HG02938 (cell line): ENCODE data around the gene GOLM1.
"Not testable (repeated sequence)": the region's sequence is repeated elsewhere in the genome, so short reads cannot be mapped to it uniquely, and the experiment has no call there.

Source experiments
- ATAC-seq: cut with Tn5 transposase; IDR thresholded peaks from one replicate; pipeline ENCODE4 v1.9.1; 2021; ENCODE audit warnings: mild to moderate bottlenecking, moderate library complexity; ENCODE audit not compliant: unreplicated experiment

Gene GOLM1

DNA sequence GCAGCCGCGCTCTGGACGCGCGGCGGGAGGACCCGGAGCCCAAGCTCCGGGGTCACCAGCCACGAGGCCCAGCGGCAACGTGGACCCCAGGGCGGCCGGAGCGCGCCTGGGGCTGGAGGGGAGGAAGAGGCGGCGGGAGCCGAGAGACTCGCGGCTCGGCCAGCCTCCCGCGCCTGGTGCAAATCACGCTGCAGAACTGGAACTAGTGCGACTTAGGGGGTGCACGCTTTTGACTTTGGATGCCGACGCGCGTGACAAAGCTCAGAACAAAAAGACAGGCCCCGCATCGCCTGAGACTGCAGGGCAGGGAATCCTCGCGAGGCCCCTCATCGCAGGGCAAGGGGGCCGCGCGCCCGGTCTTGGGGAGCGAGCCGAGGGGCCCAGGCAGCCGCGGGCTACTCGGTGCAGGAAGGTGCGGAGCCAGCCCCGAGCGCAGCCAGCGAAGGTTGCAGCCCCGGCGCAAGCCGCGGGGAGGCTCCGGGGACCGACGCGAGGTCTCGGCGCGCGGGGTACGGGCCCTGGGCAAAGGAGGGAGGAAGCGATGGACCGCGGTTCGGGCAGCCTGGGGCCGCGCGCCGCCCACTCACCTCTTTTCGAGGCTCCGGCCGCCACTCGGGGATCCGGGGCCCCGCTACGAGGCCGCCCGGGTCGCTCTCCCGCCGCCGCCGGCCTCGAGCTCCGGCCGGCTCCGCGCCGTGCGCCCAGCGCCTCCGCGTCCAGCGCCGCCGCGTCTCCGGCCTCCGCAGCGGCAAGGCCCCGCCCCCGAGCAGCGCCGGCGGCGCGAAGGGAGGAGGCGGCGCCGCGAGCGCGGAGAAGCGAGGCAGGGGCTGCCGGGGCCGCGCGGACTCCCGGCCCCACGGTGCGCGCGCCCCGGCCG, at the start of gene GOLM1:
Gene GOLM1 (minus strand): TSS at position 735 of the 877 bp plus-strand sequence. CDS start 20,238 bp downstream, outside the sequence.
- peak; percentile 71 for ATAC-seq

DNA sequence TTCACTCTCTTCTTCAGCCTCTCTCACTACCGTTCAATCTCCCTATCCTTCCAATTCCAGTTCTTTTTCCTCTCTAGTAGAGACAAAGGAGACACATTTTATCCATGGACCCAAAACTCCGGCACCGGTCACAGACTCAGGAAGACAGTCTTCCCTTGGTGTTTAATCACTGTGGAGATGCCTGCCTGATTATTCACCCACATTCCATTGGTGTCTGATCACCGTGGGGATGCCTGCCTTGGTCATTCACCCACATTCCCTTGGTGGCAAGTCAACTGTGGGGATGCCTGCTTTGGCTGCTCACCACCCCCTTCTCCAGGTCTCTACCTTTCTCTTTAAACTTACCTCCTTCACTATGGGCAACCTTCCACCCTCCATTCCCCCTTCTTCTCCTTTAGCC, 47.3 kb upstream of the GOLM1 start:
- ATAC-seq, result not testable (repeated sequence)

DNA sequence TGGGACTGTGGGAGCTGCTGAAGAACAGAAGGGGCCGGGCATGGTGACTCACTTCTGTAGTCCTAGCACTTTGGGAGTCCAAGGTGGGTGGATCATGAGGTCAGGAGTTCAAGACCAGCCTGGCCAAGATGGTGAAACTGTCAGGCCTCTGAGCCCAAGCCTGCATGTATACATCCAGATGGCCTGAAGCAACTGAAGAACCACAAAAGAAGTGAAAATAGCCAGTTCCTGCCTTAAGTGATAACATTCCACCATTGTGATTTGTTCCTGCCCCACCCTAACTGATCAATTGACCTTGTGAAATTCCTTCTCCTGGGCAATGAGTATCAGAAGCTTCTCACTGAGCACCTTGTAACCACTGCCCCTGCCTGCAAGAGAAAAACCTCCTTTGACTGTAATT, 46.6 kb upstream of the GOLM1 start:
- not testable (repeated sequence) for ATAC-seq

DNA sequence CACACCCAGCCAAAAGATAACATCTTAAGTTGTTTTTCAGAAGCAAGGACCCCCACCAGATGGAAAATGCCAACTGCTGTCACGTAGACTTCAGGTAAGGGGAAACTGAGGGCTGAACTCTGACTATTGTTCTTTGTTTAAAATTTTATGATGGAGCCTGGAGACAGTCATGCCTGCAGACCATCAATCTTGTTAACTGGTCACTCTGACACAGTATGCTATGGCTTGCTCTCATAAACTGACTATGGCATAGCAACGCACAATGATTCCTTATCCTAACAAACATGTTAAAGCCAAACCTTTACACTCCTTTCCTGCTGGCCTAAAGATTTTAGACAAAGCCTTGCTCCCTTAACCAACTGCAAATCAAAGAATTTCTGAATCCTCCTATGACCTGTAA, 43.6 kb upstream of the GOLM1 start:
- no peak for ATAC-seq

- ATAC-seq, result no peak
Measured at GRCh38 chr9:86141843-86142242, 42.5 kb upstream of the GOLM1 start.

DNA sequence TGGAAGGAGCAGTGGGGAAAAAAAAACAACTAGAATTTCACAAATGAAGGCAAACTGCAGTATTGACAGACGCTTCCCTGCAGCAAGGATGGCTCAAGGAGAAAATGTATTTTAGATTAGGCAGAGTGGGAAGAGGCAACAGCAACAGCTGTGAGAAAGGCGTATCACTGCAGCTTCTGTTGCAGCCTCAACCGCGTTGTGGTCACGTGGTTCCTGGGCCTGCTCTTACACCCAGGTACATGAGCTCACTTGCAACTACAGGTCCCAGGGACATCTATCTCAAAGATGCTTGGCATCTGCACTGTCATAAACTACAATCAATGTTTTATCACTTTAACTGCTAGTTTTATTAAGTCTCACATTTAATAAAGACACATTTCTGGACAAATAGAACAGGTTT, 36.0 kb upstream of the GOLM1 start:
- no peak for ATAC-seq

GRCh38 chr9:86134361-86134760, 35.0 kb upstream of the GOLM1 start:
- no peak for ATAC-seq

DNA sequence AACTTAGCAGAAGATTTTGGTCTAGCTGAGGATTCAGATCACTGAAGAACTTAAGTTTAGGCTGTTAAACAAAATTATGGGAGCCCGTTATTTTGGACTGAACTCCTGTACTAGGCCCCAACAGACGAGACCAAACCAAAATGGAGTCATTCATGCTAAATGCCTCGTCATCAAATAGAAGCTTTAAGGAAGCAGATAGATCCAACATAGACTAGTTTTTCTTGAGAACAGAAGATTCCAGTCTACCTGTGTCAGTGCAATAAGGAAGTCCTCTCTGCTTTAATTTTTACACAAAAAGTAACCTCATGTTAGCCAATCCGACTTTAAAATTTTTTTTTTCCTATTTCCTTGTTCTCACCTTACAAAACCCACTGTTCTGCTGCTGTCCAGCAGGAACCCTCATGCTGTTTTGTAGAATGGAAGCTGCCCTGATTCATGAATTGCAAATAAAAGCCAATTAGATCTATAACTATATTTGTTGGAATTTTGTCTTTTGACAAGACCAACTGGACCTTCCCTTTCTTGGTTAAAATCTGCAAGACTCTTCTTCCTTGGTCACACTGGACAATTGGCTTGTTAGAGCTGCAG, 29.0 kb upstream of the GOLM1 start:
- no peak for ATAC-seq

- no peak for ATAC-seq
Measured at GRCh38 chr9:86126998-86127972, 27.9 kb upstream of the GOLM1 start.

DNA sequence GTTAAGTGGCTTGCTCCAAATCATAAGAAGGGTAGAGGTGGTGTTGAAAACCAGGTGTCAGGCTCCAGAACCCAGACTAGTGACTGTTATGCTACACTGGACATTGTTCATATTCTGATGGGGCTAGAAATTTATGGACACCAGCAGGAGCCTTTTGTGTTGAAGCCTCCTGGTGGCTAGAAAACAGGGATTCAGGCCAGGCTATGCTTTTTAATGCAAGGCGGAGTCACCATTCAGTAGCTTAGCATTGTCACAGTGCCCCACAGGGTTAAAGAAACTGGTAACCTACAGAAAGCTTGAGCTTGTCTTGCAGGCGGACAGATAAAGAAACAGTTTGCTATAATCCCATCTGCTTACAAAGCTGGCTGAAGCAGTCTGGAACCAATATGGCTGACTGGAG, 23.0 kb upstream of the GOLM1 start:
- no peak for ATAC-seq

DNA sequence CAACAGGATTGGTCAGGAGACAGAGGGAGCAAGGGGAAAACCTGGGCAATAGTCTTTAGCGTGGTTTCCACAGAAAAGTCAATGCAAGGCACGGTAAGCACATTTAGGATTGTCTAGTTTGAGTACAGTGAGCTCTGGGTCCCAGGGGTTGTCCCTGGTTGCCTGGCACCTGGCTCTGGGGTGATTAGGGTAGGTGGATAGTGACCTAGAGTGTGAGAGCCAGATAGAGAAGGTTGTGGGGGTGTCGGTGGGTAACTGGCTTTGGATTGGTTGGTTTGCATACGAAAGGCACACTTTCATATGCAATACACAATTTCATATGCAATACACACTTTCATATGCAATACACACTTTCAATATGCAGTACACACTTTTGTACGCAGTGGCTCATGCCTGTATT, 20.1 kb upstream of the GOLM1 start:
- ATAC-seq, result no peak

GRCh38 chr9:86116425-86116824, 17.1 kb upstream of the GOLM1 start:
- ATAC-seq, result no peak

DNA sequence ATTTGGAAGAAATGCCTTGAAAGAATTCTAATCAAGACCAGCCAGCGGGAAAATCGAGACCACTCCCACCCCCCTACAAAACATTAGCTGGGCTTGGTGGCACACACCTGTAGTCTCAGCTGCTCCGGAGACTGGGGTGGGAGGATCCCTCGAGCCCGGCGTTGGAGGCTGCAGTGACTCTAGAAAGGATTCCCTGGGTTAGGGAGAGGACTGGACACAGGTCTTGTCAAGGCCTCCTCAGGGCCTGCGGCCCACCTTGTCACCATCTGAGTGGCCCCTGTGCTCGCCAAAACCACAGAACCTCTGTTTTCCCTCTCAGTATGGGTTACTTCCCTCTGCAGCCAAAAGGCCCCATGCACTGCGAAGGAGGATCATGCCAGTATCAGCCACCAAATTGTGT, 16.5 kb upstream of the GOLM1 start:
- ATAC-seq, result no peak

GRCh38 chr9:86112057-86112456, 12.7 kb upstream of the GOLM1 start:
- ATAC-seq, result no peak

DNA sequence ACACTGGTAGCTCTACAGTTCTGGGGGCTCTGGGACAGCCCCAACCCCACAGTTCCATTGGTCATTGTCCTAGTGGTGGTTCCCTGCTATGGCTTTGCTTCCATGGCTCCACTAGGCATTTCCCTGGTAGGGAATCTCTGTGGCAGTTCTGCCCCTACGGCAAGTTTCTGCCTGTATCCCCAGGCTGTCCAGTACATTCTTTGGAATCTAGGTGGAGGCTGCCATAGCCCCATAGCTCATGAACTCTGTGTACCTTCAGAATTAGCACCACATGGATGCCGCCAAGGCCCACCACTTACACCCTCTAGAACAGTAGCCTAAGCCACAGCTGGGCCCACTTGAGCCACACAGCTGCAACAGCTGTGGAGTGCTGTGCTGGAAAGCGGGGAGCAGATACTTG, 3.3 kb upstream of the GOLM1 start:
- ATAC-seq, result no peak

DNA sequence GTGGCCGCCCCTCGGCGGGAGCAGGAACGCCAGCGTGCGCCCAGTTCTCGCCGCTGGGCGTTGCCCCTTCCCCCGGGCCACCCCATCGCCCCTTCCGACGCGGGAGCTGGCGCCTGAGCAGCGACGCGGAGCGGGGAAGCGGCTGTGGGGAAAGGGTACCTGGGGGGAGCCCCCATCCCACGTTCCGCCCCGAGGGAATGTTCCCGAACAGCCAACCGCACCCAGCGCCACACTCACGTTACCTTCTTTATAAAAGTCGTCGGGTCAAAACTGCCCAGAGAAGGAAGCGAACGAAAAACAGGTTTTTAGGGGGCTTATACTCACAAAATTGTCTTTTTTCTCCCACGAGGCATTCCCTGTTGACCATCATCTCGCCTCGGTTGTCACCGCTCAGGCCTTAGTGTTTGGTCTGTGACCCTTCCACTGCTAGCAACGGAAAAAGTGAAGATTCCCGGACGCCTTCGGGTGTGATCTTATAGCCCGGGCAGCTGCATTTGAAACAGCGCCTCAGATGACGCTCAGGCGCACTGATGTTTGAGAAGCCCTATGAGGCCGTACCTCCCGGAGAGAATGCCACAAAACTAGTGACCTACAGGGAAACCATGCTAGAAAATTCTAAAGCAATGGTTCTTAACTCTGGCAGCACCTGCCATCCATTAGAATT, 475 bp upstream of the GOLM1 start:
- peak; percentile 29 for ATAC-seq

DNA sequence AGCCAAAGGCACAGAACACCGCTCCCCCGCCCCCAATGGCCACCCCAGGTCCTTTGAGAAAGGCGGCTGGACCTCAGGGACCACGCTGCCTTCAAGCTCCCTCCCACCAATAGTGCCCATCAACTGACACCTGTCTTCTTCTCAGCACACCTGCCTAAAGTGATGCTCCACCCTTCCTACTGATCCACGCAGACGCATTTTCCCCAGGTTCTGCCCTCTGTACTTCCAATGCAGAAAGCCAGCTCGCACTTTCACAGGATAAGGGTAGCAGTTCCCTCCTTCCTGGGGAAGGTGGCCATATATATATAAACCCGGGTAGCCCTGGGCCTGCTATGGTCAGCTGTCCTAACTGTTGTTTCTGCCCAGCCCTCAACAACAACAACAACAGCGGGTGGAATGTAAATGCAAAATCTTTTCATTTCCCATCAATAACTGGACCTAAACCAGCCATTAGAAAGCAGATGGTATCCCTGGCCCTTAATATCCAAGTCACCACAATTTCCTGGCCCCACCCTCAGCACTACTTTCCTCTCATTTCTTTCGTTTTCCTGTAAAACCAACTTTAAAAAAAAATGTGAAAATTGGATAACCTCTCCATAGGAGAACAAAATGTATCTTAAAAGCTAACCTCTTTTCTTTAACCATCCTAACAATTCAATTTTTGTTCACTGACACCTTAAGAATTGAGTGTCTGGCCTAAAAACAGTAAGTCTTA, 1.7 kb downstream of the GOLM1 start:
- no peak for ATAC-seq

- no peak for ATAC-seq
Measured at GRCh38 chr9:86096386-86096785, 3.0 kb downstream of the GOLM1 start.

- no peak for ATAC-seq
Measured at GRCh38 chr9:86093788-86094555, 5.4 kb downstream of the GOLM1 start.
